Endothelial cell of umbilical vein (primary cell): ENCODE data around the gene LTBP1. TPM values are rescaled to one million over a fixed set of nuclear protein-coding genes. Genes with fewer than 3 reads are reported as not detected.

Experiments
- BruUV-seq: library from RNA; stranded (reverse); fragments of 400-500 nt; replicated peaks from 2 replicates; lab custom pipeline; 2021; lab: Mats Ljungman, UMichigan
- CTCF ChIA-PET: fragments of 300-600, 350-600 bp; sonication (Branson Sonifier 250); formaldehyde crosslinking; loops from one replicate; lab custom pipeline; 2021; ENCODE audit warnings: antibody characterized with exemption, inconsistent platforms; lab: Charles Lee
- POLR2A ChIA-PET: fragments of 300-600, 350-600 bp; sonication (Branson Sonifier 250); formaldehyde crosslinking; loops from one replicate; lab custom pipeline; 2021; ENCODE audit warnings: antibody characterized with exemption, inconsistent platforms; lab: Charles Lee
- DNase-seq: peaks from one replicate; pipeline ENCODE4 v3.0.0-alpha.2; 2011; ENCODE audit warnings: low read depth, low spot score
- FAIRE-seq: peaks from 2 replicates; lab custom pipeline; 2011; peaks lifted over from hg19 to GRCh38; lab: Jason Lieb, UNC
- H2AFZ ChIP-seq: 2 replicates; pipeline ENCODE4 v1.6.0; 2012; ENCODE audit warnings: low read depth, low read length, control low read depth, inconsistent platforms
- H3K27ac ChIP-seq: 2 replicates; pipeline ENCODE4 v1.5.1; 2011; ENCODE audit warnings: low read depth, mild to moderate bottlenecking, control low read depth, low read length, moderate library complexity; ENCODE audit not compliant: insufficient read depth
- H3K27me3 ChIP-seq, 2 experiments: 2 replicates each; pipeline versions ENCODE4 v1.6.0 to v1.6.1; 2011; ENCODE audit warnings: low read length in 2 of 2, mixed read lengths in 1 of 2; ENCODE audit not compliant: control insufficient read depth in 2 of 2, insufficient read depth in 2 of 2
- H3K36me3 ChIP-seq, 2 experiments: 2 replicates in 1 of 2; 3 replicates in 1 of 2; pipeline ENCODE4 v1.5.1; 2011; ENCODE audit warnings: low read length in 2 of 2, mild to moderate bottlenecking in 1 of 2, moderate library complexity in 1 of 2; ENCODE audit not compliant: control insufficient read depth in 2 of 2, insufficient read depth in 2 of 2; ENCODE audit errors: extremely low read depth in 1 of 2
- H3K4me1 ChIP-seq: 3 replicates; pipeline ENCODE4 v1.5.1; 2011; ENCODE audit warnings: mild to moderate bottlenecking, low read length; ENCODE audit not compliant: control insufficient read depth, insufficient read depth; ENCODE audit errors: extremely low read depth
- H3K4me2 ChIP-seq: 2 replicates; pipeline ENCODE4 v1.6.1; 2011; ENCODE audit warnings: low read length, control low read depth, mixed read lengths; ENCODE audit not compliant: insufficient read depth
- H3K4me3 ChIP-seq, 3 experiments: fragments of 200-600 bp in 1 of 3; sonication (generic), shearing (Covaris generic) in 1 of 3; replicated peaks in 1 of 3; 2 replicates each; pipeline ENCODE4 v1.5.1; 2011 to 2016; ENCODE audit warnings: control low read depth in 3 of 3, low read length in 3 of 3, mild to moderate bottlenecking in 2 of 3, inconsistent platforms in 1 of 3, low read depth in 1 of 3, moderate library complexity in 1 of 3; ENCODE audit not compliant: insufficient read depth in 1 of 3
- H3K79me2 ChIP-seq: 2 replicates; pipeline ENCODE4 v1.6.0; 2012; ENCODE audit warnings: low read length, inconsistent platforms; ENCODE audit not compliant: control insufficient read depth, insufficient read depth
- H3K9ac ChIP-seq: replicated peaks from 2 replicates; pipeline ENCODE3; 2011; ENCODE audit warnings: low read length, control low read depth; ENCODE audit not compliant: insufficient read depth; ENCODE audit errors: extremely low read depth
- H3K9me1 ChIP-seq: replicated peaks from 3 replicates; pipeline ENCODE4 v1.6.0; 2011; ENCODE audit warnings: mild to moderate bottlenecking, low read length; ENCODE audit not compliant: control insufficient read depth, insufficient read depth; ENCODE audit errors: extremely low read depth
- H3K9me3 ChIP-seq: replicated peaks from 2 replicates; pipeline ENCODE4 v1.5.1; 2012; ENCODE audit warnings: low read length, inconsistent platforms; ENCODE audit not compliant: control insufficient read depth, insufficient read depth
- H4K20me1 ChIP-seq: replicated peaks from 2 replicates; pipeline ENCODE3; 2011; ENCODE audit warnings: mild to moderate bottlenecking, low read length; ENCODE audit not compliant: control insufficient read depth, insufficient read depth; ENCODE audit errors: extremely low read depth
- CTCF ChIP-seq, 2 donors: IDR thresholded peaks; 1 replicate in 1 of 2; 2 replicates in 1 of 2; pipeline ENCODE4 v1.5.1; 2011; ENCODE audit warnings: low read length in 2 of 2, mild to moderate bottlenecking in 2 of 2, moderate library complexity in 2 of 2, control low read depth in 1 of 2, inconsistent platforms in 1 of 2, low read depth in 1 of 2; ENCODE audit not compliant: insufficient read depth in 1 of 2; ENCODE audit errors: extremely low read depth in 1 of 2
- EZH2 ChIP-seq: IDR thresholded peaks from 2 replicates; pipeline ENCODE4 v1.6.1; 2012; ENCODE audit warnings: borderline replicate concordance, low read depth, mild to moderate bottlenecking, moderate library complexity, low read length, inconsistent platforms; ENCODE audit not compliant: severe bottlenecking
- FOS ChIP-seq: IDR thresholded peaks from 2 replicates; pipeline ENCODE4 v1.6.1; 2011; ENCODE audit warnings: mild to moderate bottlenecking, low read length, moderate library complexity, borderline replicate concordance; ENCODE audit not compliant: insufficient read depth
- GATA2 ChIP-seq: IDR thresholded peaks from 2 replicates; pipeline ENCODE4 v1.7.0; 2011; ENCODE audit warnings: low read depth, mild to moderate bottlenecking, moderate library complexity, mixed read lengths, low read length; ENCODE audit not compliant: insufficient read length, insufficient read depth
- JUN ChIP-seq: IDR thresholded peaks from 2 replicates; pipeline ENCODE4 v1.6.1; 2011; ENCODE audit warnings: borderline replicate concordance, low read depth; ENCODE audit not compliant: insufficient read length, insufficient read depth
- MAX ChIP-seq: IDR thresholded peaks from 2 replicates; pipeline ENCODE4 v1.6.1; 2011; ENCODE audit not compliant: insufficient read depth, insufficient read length
- MYC ChIP-seq: IDR thresholded peaks from one replicate; pipeline ENCODE4 v1.6.1; 2011; ENCODE audit warnings: mild to moderate bottlenecking, low read depth, low read length
- POLR2A ChIP-seq: IDR thresholded peaks from 2 replicates; pipeline ENCODE4 v1.6.1; 2012; ENCODE audit warnings: low read depth, mild to moderate bottlenecking, control low read depth, low read length
- POLR2AphosphoS5 ChIP-seq: IDR thresholded peaks from 2 replicates; pipeline ENCODE4 v1.6.1; 2012; ENCODE audit warnings: low read depth, mild to moderate bottlenecking, control low read depth, low read length, moderate library complexity; ENCODE audit not compliant: insufficient read depth
- dilution Hi-C: fragments of 300-500 bp; cut with MboI; formaldehyde crosslinking; loops from one replicate; pipeline ENCODE4 v1.15.0; 2019; ENCODE audit warnings: low sequenced_read_pairs; ENCODE audit not compliant: extremely low pct_ligation_motif_present
- intact Hi-C: fragments of 100-400 bp; cut with micrococcal nuclease; formaldehyde crosslinking; loops from one replicate; pipeline ENCODE4 v1.10.0; 2022
- polyA plus RNA-seq, 4 experiments: library from polyadenylated mRNA; depleted of rRNA in 3 of 4; stranded (reverse) in 3 of 4; unstranded in 1 of 4; fragments of >200 nt; gene quantifications; 2 replicates each; pipeline versions ENCODE4 v1.2.1 to v1.2.3, GENCODE V29; 2011 to 2012; ENCODE audit warnings: missing spikeins in 1 of 4
- total RNA-seq: library from RNA; stranded (reverse); gene quantifications from 2 replicates; pipeline ENCODE4 v1.2.3, GENCODE V29; 2021

The LTBP1 gene
- total and polyA plus RNA-seq, 2 donors (not counting 3 experiments of a cell fraction or from before 2014, with no cell fraction given) = 57.4 to 68.2 TPM

- FAIRE-seq = no peak
- TF ChIP-seq POLR2A (no peak), GATA2 (no peak), MYC (no peak), MAX (no peak), JUN (no peak), CTCF (IDR thresholded peaks at IDR 0.05; ENCODE audit: extremely low read depth in 1 of 2, insufficient read depth in 1 of 2, low read depth in 1 of 2, low read length in 2 of 2) (no peak), EZH2 (no peak), POLR2AphosphoS5 (no peak), FOS (no peak)
- Histone ChIP-seq H3K9ac (no peak overlapping the region), H3K9me1 (no peaks in the 10 kb centered on the region), H3K4me3 (no peak overlapping the region), H3K9me3 (no peaks in the 10 kb centered on the region), H3K79me2 (no peaks in the 10 kb centered on the region), H3K27me3 (no peaks in the 10 kb centered on the region), H3K4me1 (no peaks in the 10 kb centered on the region), H3K36me3 (peaks cover 2 to 3% of the 10 kb centered on the region in 2 experiments), H3K27ac (no peak overlapping the region), H3K4me2 (no peak overlapping the region), H2AFZ (no peak overlapping the region), H4K20me1 (no peaks in the 10 kb centered on the region)
- no TSS peak for BruUV-seq
- no peak for DNase-seq
- ChIA-PET CTCF (interaction anchor here (1.8 kb wide), 1 partner anchor 146 kb away, joined by 3 read pairs; no protein-coding TSS in a partner anchor), POLR2A (no interaction called here)
- intact Hi-C loops (no loop called here), dilution Hi-C loops (no loop called here)
Measured at GRCh38 chr2:33226546-33226945, 279.8 kb downstream of the LTBP1 start.
